ENCODE data around the gene IQSEC3.

- TF ChIP-seq POLR2A (IDR thresholded peaks at IDR 0.05; ENCODE audit: low read length) (no peak), GATA1 (IDR thresholded peaks at IDR 0.05; ENCODE audit: low read depth, low read length) (no peak)
Measured at GRCh38 chr12:145369-145960, 78.9 kb downstream of the IQSEC3 start.

Data from erythroblast (primary cell).